Measurements from ENCODE around the gene KDELR3. TPM values are rescaled to one million over a fixed set of nuclear protein-coding genes. Genes with fewer than 3 reads are reported as not detected.

The KDELR3 gene
- polyA plus RNA-seq, 1 donor from 2014 or later, result not detected

DNA sequence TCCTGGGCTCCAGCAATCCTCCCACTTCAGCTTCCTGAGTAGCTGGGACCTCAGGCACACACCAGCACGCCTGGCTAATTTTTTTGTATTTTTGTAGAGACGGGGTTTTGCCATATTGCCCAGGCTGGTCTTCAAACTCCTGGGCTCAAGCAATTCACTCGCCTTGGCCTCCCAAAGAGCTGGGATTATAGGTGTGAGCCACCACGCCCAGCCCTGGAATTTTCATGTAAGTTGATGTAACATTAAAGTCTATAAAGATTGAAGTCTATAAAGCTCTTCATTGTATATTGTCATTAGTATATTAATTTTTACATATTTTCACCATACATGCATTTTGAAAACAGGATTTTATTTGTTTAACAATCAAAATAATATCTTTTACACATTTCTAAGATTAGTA, 50.7 kb downstream of the KDELR3 start:
- no peaks in the 10 kb centered on the region for H3K27me3 ChIP-seq (ENCODE audit: insufficient read depth, low read depth, low read length)
- no peak overlapping the region for H3K4me3 ChIP-seq (ENCODE audit: low read length)
- H3K9me2 ChIP-seq (ENCODE audit: insufficient read depth, low read length), result no peaks in the 10 kb centered on the region
- no peak overlapping the region for H2AFZ ChIP-seq (ENCODE audit: low read depth, low read length)
- no peaks in the 10 kb centered on the region for H3K36me3 ChIP-seq (ENCODE audit: insufficient read depth, low read length)
- no peak overlapping the region for H3K27ac ChIP-seq (ENCODE audit: low read length)
- H3K9ac ChIP-seq (ENCODE audit: low read length), result no peak overlapping the region
- H3K79me2 ChIP-seq (replicated peaks; ENCODE audit: insufficient read depth, low read length), result no peaks in the 10 kb centered on the region
- H3K4me2 ChIP-seq (ENCODE audit: low read length), result no peak overlapping the region
- no peaks in the 10 kb centered on the region for H3K9me3 ChIP-seq (ENCODE audit: low read length)
- no peaks in the 10 kb centered on the region for H4K20me1 ChIP-seq (ENCODE audit: insufficient read depth)
- no peak for TF ChIP-seq EZH2 (IDR thresholded peaks at IDR 0.05; ENCODE audit: borderline replicate concordance, insufficient read depth, low read length, poor library complexity, severe bottlenecking)
- no peak for TF ChIP-seq POLR2AphosphoS5 (IDR thresholded peaks at IDR 0.05)
- no peak for TF ChIP-seq SMC3 (conservative IDR thresholded peaks at IDR 0.05; ENCODE audit: poor library complexity)
- no peak for TF ChIP-seq RAD21 (conservative IDR thresholded peaks at IDR 0.05)
- TF ChIP-seq, protein P1, sequence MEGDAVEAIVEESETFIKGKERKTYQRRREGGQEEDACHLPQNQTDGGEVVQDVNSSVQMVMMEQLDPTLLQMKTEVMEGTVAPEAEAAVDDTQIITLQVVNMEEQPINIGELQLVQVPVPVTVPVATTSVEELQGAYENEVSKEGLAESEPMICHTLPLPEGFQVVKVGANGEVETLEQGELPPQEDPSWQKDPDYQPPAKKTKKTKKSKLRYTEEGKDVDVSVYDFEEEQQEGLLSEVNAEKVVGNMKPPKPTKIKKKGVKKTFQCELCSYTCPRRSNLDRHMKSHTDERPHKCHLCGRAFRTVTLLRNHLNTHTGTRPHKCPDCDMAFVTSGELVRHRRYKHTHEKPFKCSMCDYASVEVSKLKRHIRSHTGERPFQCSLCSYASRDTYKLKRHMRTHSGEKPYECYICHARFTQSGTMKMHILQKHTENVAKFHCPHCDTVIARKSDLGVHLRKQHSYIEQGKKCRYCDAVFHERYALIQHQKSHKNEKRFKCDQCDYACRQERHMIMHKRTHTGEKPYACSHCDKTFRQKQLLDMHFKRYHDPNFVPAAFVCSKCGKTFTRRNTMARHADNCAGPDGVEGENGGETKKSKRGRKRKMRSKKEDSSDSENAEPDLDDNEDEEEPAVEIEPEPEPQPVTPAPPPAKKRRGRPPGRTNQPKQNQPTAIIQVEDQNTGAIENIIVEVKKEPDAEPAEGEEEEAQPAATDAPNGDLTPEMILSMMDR (IDR thresholded peaks at IDR 0.05; ENCODE audit: poor library complexity, severe bottlenecking), result no peak
- TF ChIP-seq, protein P2, sequence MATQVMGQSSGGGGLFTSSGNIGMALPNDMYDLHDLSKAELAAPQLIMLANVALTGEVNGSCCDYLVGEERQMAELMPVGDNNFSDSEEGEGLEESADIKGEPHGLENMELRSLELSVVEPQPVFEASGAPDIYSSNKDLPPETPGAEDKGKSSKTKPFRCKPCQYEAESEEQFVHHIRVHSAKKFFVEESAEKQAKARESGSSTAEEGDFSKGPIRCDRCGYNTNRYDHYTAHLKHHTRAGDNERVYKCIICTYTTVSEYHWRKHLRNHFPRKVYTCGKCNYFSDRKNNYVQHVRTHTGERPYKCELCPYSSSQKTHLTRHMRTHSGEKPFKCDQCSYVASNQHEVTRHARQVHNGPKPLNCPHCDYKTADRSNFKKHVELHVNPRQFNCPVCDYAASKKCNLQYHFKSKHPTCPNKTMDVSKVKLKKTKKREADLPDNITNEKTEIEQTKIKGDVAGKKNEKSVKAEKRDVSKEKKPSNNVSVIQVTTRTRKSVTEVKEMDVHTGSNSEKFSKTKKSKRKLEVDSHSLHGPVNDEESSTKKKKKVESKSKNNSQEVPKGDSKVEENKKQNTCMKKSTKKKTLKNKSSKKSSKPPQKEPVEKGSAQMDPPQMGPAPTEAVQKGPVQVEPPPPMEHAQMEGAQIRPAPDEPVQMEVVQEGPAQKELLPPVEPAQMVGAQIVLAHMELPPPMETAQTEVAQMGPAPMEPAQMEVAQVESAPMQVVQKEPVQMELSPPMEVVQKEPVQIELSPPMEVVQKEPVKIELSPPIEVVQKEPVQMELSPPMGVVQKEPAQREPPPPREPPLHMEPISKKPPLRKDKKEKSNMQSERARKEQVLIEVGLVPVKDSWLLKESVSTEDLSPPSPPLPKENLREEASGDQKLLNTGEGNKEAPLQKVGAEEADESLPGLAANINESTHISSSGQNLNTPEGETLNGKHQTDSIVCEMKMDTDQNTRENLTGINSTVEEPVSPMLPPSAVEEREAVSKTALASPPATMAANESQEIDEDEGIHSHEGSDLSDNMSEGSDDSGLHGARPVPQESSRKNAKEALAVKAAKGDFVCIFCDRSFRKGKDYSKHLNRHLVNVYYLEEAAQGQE (IDR thresholded peaks at IDR 0.05; ENCODE audit: borderline replicate concordance), result no peak
- no peak for TF ChIP-seq TAF1 (IDR thresholded peaks at IDR 0.05; ENCODE audit: low read depth)
- no peak for TF ChIP-seq MXI1 (conservative IDR thresholded peaks at IDR 0.05; ENCODE audit: poor library complexity, severe bottlenecking)
- no peak for TF ChIP-seq EP300 (conservative IDR thresholded peaks at IDR 0.05; ENCODE audit: poor library complexity, severe bottlenecking)
- no peaks in the 10 kb centered on the region for H3F3A ChIP-seq (ENCODE audit: insufficient read depth, low read length, poor library complexity, severe bottlenecking)

DNA sequence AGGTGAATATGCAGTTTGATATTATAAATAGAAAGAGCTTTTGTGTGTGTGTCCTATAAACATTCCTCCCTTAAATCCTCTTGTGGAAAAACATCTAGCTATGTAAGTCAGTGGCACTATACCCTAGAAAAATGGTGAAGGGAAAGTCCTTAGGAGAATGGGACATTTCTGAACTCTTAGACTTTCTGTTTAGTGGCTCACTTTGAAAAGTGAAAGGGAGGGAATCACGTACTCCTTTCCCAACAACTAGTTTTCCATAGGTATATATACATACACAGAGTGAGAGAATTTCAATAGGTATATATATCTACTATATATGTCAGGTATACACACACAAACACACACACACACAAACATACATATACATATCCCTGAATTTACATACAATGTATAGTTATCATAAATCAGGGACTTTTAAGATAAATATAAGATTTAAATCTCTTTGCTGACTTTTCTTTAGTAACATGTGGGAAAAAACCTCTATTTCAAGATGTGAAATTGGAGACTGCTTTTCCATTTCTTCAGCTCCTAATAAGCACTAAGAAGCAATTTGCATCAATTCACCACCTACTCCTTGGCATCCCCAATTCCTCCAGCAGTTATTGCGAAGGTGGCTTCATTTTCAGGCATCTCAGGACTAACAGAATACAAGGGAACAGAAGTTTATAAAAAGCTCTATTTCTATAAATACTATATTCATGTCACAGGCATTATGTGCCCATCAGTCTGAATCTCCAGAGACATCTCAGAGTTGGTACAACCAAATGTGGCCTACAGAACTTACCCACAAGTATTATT, 51.8 kb downstream of the KDELR3 start:
- TF ChIP-seq POLR2AphosphoS5 (IDR thresholded peaks at IDR 0.05) (no peak), TAF1 (IDR thresholded peaks at IDR 0.05; ENCODE audit: low read depth) (no peak), RAD21 (conservative IDR thresholded peaks at IDR 0.05) (no peak), EZH2 (IDR thresholded peaks at IDR 0.05; ENCODE audit: borderline replicate concordance, insufficient read depth, low read length, poor library complexity, severe bottlenecking) (no peak), EP300 (conservative IDR thresholded peaks at IDR 0.05; ENCODE audit: poor library complexity, severe bottlenecking) (no peak), MXI1 (conservative IDR thresholded peaks at IDR 0.05; ENCODE audit: poor library complexity, severe bottlenecking) (no peak), SMC3 (conservative IDR thresholded peaks at IDR 0.05; ENCODE audit: poor library complexity) (no peak)
- TF ChIP-seq, protein P2 (IDR thresholded peaks at IDR 0.05; ENCODE audit: borderline replicate concordance), result no peak
- TF ChIP-seq, protein P1 (IDR thresholded peaks at IDR 0.05; ENCODE audit: poor library complexity, severe bottlenecking), result no peak

More for the DNA sequence above, 51.8 kb downstream of the KDELR3 start:
- Histone ChIP-seq H3K4me2 (ENCODE audit: low read length) (no peak overlapping the region), H3K27me3 (ENCODE audit: insufficient read depth, low read depth, low read length) (no peaks in the 10 kb centered on the region), H3K9me2 (ENCODE audit: insufficient read depth, low read length) (no peaks in the 10 kb centered on the region), H3K9me3 (ENCODE audit: low read length) (no peaks in the 10 kb centered on the region), H2AFZ (ENCODE audit: low read depth, low read length) (no peak overlapping the region), H4K20me1 (ENCODE audit: insufficient read depth) (no peaks in the 10 kb centered on the region), H3K36me3 (ENCODE audit: insufficient read depth, low read length) (no peaks in the 10 kb centered on the region), H3K79me2 (replicated peaks; ENCODE audit: insufficient read depth, low read length) (no peaks in the 10 kb centered on the region), H3K9ac (ENCODE audit: low read length) (no peak overlapping the region), H3K27ac (ENCODE audit: low read length) (no peak overlapping the region), H3K4me3 (ENCODE audit: low read length) (no peak overlapping the region), H3F3A (ENCODE audit: insufficient read depth, low read length, poor library complexity, severe bottlenecking) (no peaks in the 10 kb centered on the region)
